Tibial nerve (tissue), 4 donors: ENCODE results near the gene ATP8B1. TPM values are rescaled to one million over a fixed set of nuclear protein-coding genes. Genes with fewer than 3 reads are reported as not detected.

Source experiments
- DNase-seq, 2 donors: peaks; one replicate each; pipeline ENCODE4 v3.0.0-alpha.2; 2019; ENCODE audit warnings: low spot score in 2 of 2
- H3K27ac ChIP-seq, 4 donors: fragments of 200-600 bp; sonication (generic) in 3 of 4; one replicate each; pipeline ENCODE4 v1.5.1; 2017 to 2019; ENCODE audit warnings: mild to moderate bottlenecking in 1 of 4
- H3K27me3 ChIP-seq, 2 donors: fragments of 200-600 bp; sonication (generic) in 1 of 2; one replicate each; pipeline versions ENCODE4 v1.5.1 to v1.6.0; 2017 to 2019
- H3K36me3 ChIP-seq, 3 donors: fragments of 200-600 bp; sonication (generic); one replicate each; pipeline ENCODE4 v1.5.1; 2018 to 2019
- H3K4me1 ChIP-seq, 4 donors: fragments of 200-600 bp; sonication (generic) in 3 of 4; one replicate each; pipeline ENCODE4 v1.5.1; 2017 to 2019
- H3K4me3 ChIP-seq, 4 donors: fragments of 200-600 bp; sonication (generic) in 3 of 4; one replicate each; pipeline ENCODE4 v1.5.1; 2017 to 2019; ENCODE audit warnings: mild to moderate bottlenecking in 1 of 4, moderate library complexity in 1 of 4
- H3K9me3 ChIP-seq, 4 donors: fragments of 200-600 bp; sonication (generic) in 3 of 4; one replicate each; pipeline ENCODE4 v1.5.1; 2017 to 2019
- EP300 ChIP-seq, 2 donors: sonication (generic); formaldehyde crosslinking; IDR thresholded peaks; one replicate each; pipeline ENCODE4 v1.6.1; 2017; ENCODE audit warnings: antibody characterized with exemption in 2 of 2, mild to moderate bottlenecking in 1 of 2
- POLR2A ChIP-seq, 2 donors: fragments of 450-650 bp; IDR thresholded peaks; one replicate each; pipeline ENCODE4 v1.6.1; 2017; ENCODE audit warnings: antibody characterized with exemption in 2 of 2, mild to moderate bottlenecking in 2 of 2, moderate library complexity in 2 of 2
- WGBS, 2 donors: methylation state at CpG; one replicate each; pipeline ENCODE4 v1.1.5; 2018; 5-methylcytosine and 5-hydroxymethylcytosine counted together
- total RNA-seq, 4 donors: library from RNA; depleted of rRNA; stranded (reverse); fragments of >200 nt; gene quantifications; one replicate each; pipeline ENCODE4 v1.1.0, GENCODE V29; 2016
- TF ChIP-seq, protein P1 (sequence below), 5 experiments: fragments of 200-600 bp in 3 of 5; fragments of 450-650 bp in 2 of 5; sonication (generic) in 3 of 5; IDR thresholded peaks; one replicate each; pipeline ENCODE4 v1.5.1; 2016 to 2019; ENCODE audit warnings: antibody characterized with exemption in 5 of 5, mild to moderate bottlenecking in 3 of 5, moderate library complexity in 2 of 5

ATP8B1 gene
- total RNA-seq, 4 donors from 2014 or later: 8.0 to 25.8 (median 12.4) TPM

DNA sequence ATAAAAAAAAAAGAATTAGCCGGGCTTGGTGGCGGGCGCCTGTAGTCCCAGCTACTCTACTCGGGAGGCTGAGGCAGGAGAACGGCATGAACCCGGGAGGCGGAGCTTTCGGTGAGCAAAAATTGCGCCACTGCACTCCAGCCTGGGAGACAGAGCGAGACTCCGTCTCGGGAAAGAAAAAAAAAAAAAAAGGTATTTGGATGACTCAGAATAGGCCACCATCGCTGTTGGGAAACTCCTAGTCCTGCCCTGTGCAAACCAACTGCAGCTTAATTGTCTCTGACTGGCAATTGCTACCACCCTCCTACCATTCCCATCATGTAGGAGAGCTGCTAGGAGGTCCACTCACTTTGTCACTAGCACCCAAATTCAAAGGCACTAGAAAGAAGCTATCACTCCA lies 43.5 kb downstream of the ATP8B1 start:
- Histone ChIP-seq H3K36me3 (no peaks in the 10 kb centered on the region), H3K4me3 (no peak overlapping the region), H3K27me3 (no peaks in the 10 kb centered on the region), H3K27ac (no peak overlapping the region), H3K4me1 (no peaks in the 10 kb centered on the region), H3K9me3 (peaks cover 0 to 6% (median 0%) of the 10 kb centered on the region in 4 donors)
- TF ChIP-seq POLR2A (IDR thresholded peaks at IDR 0.05) (no peak), EP300 (IDR thresholded peaks at IDR 0.05) (no peak)
- TF ChIP-seq, protein P1, sequence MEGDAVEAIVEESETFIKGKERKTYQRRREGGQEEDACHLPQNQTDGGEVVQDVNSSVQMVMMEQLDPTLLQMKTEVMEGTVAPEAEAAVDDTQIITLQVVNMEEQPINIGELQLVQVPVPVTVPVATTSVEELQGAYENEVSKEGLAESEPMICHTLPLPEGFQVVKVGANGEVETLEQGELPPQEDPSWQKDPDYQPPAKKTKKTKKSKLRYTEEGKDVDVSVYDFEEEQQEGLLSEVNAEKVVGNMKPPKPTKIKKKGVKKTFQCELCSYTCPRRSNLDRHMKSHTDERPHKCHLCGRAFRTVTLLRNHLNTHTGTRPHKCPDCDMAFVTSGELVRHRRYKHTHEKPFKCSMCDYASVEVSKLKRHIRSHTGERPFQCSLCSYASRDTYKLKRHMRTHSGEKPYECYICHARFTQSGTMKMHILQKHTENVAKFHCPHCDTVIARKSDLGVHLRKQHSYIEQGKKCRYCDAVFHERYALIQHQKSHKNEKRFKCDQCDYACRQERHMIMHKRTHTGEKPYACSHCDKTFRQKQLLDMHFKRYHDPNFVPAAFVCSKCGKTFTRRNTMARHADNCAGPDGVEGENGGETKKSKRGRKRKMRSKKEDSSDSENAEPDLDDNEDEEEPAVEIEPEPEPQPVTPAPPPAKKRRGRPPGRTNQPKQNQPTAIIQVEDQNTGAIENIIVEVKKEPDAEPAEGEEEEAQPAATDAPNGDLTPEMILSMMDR (IDR thresholded peaks at IDR 0.05): no peak
- WGBS, 2 donors: 95 to 98% methylated on average over 13 of the region's 13 CpGs
- DNase-seq: no peak

DNA sequence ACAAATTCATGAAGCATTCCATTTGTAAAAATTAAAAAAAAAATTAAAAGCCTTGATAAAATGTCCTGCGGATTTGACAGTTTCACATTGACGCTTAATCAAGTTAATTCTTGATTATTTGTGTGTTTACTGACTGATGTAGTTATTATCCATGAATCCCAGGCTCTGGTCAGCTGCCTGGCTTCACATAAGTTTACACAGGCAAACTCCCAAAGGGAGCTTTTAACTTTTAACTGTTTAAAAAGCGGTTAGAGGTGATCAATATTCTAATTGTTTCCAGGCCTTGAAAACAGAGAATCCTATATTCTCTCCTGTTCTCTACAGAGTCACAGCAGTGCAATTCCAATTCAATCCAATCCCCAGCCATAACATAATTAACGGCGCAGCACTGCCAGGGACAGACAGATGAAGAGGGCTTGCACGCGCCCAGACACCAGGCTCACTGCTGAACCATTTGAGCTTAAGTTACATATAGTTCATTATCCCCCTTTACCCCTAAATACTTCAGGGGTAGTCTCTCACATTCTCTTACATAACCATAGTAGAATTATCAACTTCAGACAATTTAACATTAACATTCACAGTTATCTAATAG lies 47.5 kb downstream of the ATP8B1 start:
- TF ChIP-seq, protein P1 (IDR thresholded peaks at IDR 0.05): no peak
- no peak for TF ChIP-seq EP300 (IDR thresholded peaks at IDR 0.05)
- no peak for TF ChIP-seq POLR2A (IDR thresholded peaks at IDR 0.05)
- H3K4me3 ChIP-seq: no peak overlapping the region
- no peak for DNase-seq
- no peaks in the 10 kb centered on the region for H3K36me3 ChIP-seq
- no peaks in the 10 kb centered on the region for H3K27me3 ChIP-seq
- peaks cover 0 to 6% (median 0%) of the 10 kb centered on the region in 4 donors for H3K9me3 ChIP-seq
- H3K4me1 ChIP-seq: no peaks in the 10 kb centered on the region
- H3K27ac ChIP-seq: no peak overlapping the region
- WGBS, 2 donors: 68 to 79% methylated on average over 7 of the region's 7 CpGs

DNA sequence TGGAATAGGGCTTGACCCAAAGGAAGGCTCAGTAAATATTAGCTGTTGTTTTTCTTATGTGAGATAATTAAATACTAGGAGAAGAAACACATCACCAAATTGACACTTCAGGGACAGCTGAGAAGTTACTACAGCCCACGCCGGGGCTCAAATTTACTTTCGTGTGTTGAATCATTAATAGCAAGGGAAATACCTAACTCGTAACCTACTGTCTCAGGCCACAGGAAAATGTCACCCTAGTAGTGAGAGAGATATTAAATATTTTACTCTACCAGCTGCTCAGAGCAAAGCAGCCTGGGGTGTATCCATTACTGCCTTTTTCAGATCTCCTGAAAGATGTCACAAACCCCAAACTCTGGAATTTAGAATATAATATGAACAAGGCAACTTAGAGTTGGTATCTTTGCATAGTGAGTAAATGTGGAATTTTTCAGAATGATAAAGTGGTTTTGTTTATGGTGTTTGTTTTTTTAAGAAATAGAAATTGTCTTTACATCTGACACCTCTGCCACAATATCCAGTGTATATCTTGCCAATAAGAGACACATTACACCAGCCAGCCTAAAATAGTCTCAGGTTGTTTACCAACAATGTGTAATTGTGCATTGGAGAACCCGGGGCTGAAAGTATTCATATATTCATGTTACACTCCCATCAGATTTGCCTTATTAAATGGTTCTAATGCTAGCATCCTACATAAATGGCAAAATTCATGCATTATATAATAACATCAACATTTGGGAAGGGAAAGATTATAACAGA lies 48.4 kb downstream of the ATP8B1 start:
- Histone ChIP-seq H3K4me3 (no peak overlapping the region), H3K27ac (no peak overlapping the region), H3K27me3 (no peaks in the 10 kb centered on the region), H3K9me3 (peaks cover 0 to 5% (median 0%) of the 10 kb centered on the region in 4 donors), H3K36me3 (no peaks in the 10 kb centered on the region), H3K4me1 (no peaks in the 10 kb centered on the region)
- TF ChIP-seq POLR2A (IDR thresholded peaks at IDR 0.05): no peak
- no peak for TF ChIP-seq EP300 (IDR thresholded peaks at IDR 0.05)
- TF ChIP-seq, protein P1 (IDR thresholded peaks at IDR 0.05): no peak
- WGBS, 2 donors: 83 to 87% methylated on average over 5 of the region's 5 CpGs
- no peak for DNase-seq

- Histone ChIP-seq H3K36me3 (no peaks in the 10 kb centered on the region), H3K4me1 (peaks cover 0 to 8% (median 0%) of the 10 kb centered on the region in 4 donors), H3K4me3 (no peak overlapping the region), H3K9me3 (no peaks in the 10 kb centered on the region), H3K27me3 (no peaks in the 10 kb centered on the region), H3K27ac (no peak overlapping the region)
- TF ChIP-seq EP300 (IDR thresholded peaks at IDR 0.05) (no peak), POLR2A (IDR thresholded peaks at IDR 0.05) (no peak)
- TF ChIP-seq, protein P1 (IDR thresholded peaks at IDR 0.05): no peak
- no peak for DNase-seq
- 0 to 81% methylated on average over 1 of the region's 1 CpG for WGBS, 2 donors
Measured at GRCh38 chr18:57753063-57753462, 50.1 kb downstream of the ATP8B1 start.

DNA sequence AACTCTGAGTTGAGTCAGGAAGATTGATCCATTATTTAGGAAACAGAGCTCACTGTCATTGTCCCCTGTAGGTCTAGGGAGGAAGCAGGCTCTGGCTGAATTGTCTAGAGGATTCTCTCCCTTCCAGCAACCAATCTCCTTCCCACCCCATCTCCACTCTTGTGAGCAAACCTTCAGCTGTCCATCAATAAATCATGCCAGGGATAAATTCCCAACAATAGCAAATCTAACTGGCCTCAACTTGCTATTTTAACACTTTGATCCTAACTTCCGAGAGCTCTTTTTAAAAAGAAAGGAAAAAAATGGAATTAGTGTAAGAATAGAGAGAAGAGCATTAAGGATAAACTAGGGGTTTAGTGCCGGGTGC lies 53.5 kb downstream of the ATP8B1 start:
- WGBS, 2 donors: 89 to 96% methylated on average over 2 of the region's 2 CpGs
- Histone ChIP-seq H3K27ac (no peak overlapping the region), H3K9me3 (no peaks in the 10 kb centered on the region), H3K4me1 (peaks cover 0 to 11% (median 0%) of the 10 kb centered on the region in 4 donors), H3K36me3 (no peaks in the 10 kb centered on the region), H3K27me3 (no peaks in the 10 kb centered on the region), H3K4me3 (no peak overlapping the region)
- TF ChIP-seq EP300 (IDR thresholded peaks at IDR 0.05) (no peak), POLR2A (IDR thresholded peaks at IDR 0.05) (no peak)
- TF ChIP-seq, protein P1 (IDR thresholded peaks at IDR 0.05): no peak
- DNase-seq: no peak
